Measurements from ENCODE around the gene SPEN.

Gene SPEN

GRCh38 chr1:15939181-15940109 is 91.9 kb downstream of the SPEN start:
- H3K4me1 ChIP-seq (ENCODE audit: insufficient read depth, low read length, severe bottlenecking): peaks cover 9% of the 10 kb centered on the region
- no peak overlapping the region for H2AFZ ChIP-seq (ENCODE audit: low read length)
- H3K9ac ChIP-seq (ENCODE audit: low read length): no peak overlapping the region
- no peak overlapping the region for H3K4me3 ChIP-seq (ENCODE audit: low read depth, low read length, poor library complexity, severe bottlenecking)
- H3K9me2 ChIP-seq (ENCODE audit: low read depth, low read length): no peaks in the 10 kb centered on the region
- H3K27me3 ChIP-seq (ENCODE audit: insufficient read depth, low read length): no peaks in the 10 kb centered on the region
- no peaks in the 10 kb centered on the region for H4K20me1 ChIP-seq (ENCODE audit: insufficient read depth, low read length)
- peak overlapping the region; percentile 50 for H3K27ac ChIP-seq (ENCODE audit: low read depth, low read length, poor library complexity, severe bottlenecking)
- TF ChIP-seq EZH2 (IDR thresholded peaks at IDR 0.05; ENCODE audit: borderline replicate concordance, low read length): no peak
- TF ChIP-seq, protein P1, sequence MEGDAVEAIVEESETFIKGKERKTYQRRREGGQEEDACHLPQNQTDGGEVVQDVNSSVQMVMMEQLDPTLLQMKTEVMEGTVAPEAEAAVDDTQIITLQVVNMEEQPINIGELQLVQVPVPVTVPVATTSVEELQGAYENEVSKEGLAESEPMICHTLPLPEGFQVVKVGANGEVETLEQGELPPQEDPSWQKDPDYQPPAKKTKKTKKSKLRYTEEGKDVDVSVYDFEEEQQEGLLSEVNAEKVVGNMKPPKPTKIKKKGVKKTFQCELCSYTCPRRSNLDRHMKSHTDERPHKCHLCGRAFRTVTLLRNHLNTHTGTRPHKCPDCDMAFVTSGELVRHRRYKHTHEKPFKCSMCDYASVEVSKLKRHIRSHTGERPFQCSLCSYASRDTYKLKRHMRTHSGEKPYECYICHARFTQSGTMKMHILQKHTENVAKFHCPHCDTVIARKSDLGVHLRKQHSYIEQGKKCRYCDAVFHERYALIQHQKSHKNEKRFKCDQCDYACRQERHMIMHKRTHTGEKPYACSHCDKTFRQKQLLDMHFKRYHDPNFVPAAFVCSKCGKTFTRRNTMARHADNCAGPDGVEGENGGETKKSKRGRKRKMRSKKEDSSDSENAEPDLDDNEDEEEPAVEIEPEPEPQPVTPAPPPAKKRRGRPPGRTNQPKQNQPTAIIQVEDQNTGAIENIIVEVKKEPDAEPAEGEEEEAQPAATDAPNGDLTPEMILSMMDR (IDR thresholded peaks at IDR 0.05; ENCODE audit: low read length): no peak
- H3F3A ChIP-seq (ENCODE audit: insufficient read depth, low read length): no peaks in the 10 kb centered on the region
- no peaks in the 10 kb centered on the region for H3K79me2 ChIP-seq (ENCODE audit: insufficient read depth, low read length)
- H3K36me3 ChIP-seq (ENCODE audit: insufficient read depth, low read length): peaks cover 97% of the 10 kb centered on the region
- H3K9me3 ChIP-seq (ENCODE audit: low read length): no peaks in the 10 kb centered on the region
- no peak overlapping the region for H3K4me2 ChIP-seq (ENCODE audit: low read length)

- Histone ChIP-seq H3K9me2 (ENCODE audit: low read depth, low read length) (no peaks in the 10 kb centered on the region), H3K4me3 (ENCODE audit: low read depth, low read length, poor library complexity, severe bottlenecking) (no peak overlapping the region), H3K27ac (ENCODE audit: low read depth, low read length, poor library complexity, severe bottlenecking) (no peak overlapping the region), H3K9ac (ENCODE audit: low read length) (no peak overlapping the region), H3K79me2 (ENCODE audit: insufficient read depth, low read length) (no peaks in the 10 kb centered on the region), H3F3A (ENCODE audit: insufficient read depth, low read length) (no peaks in the 10 kb centered on the region), H4K20me1 (ENCODE audit: insufficient read depth, low read length) (no peaks in the 10 kb centered on the region), H3K4me1 (ENCODE audit: insufficient read depth, low read length, severe bottlenecking) (peaks cover 9% of the 10 kb centered on the region), H2AFZ (ENCODE audit: low read length) (no peak overlapping the region), H3K36me3 (ENCODE audit: insufficient read depth, low read length) (peaks cover 97% of the 10 kb centered on the region), H3K9me3 (ENCODE audit: low read length) (no peaks in the 10 kb centered on the region), H3K4me2 (ENCODE audit: low read length) (no peak overlapping the region), H3K27me3 (ENCODE audit: insufficient read depth, low read length) (no peaks in the 10 kb centered on the region)
- TF ChIP-seq, protein P1 (IDR thresholded peaks at IDR 0.05; ENCODE audit: low read length): no peak
- no peak for TF ChIP-seq EZH2 (IDR thresholded peaks at IDR 0.05; ENCODE audit: borderline replicate concordance, low read length)
These were observed 92.9 kb downstream of the SPEN start for GRCh38 chr1:15940110-15941043.

DNA sequence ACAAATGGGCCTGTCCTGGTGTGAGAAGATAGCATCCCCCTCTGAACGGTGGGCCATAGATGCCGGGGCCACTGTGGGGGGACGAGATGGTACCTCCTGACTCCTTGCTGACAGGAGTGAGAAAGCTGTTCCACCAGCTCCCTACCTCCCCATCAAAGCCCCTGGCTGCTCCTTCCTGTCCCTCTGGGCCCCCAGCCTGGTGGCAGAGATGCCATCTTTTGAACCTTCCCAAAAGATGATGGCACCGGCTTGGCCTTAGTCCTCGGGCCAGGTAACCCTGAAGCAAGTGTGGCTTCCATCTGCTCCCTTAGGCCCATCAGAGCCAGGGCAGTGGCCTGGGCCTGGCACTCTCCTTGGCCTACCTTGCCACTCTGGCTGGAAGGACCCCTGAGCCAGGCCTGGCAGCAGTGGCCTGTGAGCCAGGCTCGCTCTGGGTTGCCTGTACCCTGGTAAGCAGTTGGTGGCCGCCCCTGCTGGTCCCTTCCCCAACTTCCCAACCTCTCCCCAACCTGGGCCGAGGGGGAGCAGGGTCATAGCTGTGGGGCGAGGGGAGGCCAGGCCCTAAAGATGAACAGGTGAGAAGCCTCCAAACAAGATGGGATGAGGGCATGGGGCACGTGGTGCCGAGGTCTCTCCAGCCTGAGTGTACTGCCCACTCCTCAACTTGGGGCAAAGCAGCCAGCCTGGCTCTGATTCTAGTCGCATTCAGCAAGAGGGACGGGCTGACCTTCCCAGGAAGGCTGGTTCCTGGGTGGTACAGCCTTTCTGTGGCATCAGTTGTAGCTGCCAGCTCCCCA is 93.7 kb downstream of the SPEN start:
- Histone ChIP-seq H3K36me3 (ENCODE audit: insufficient read depth, low read length) (peaks cover 97% of the 10 kb centered on the region), H4K20me1 (ENCODE audit: insufficient read depth, low read length) (no peaks in the 10 kb centered on the region), H2AFZ (ENCODE audit: low read length) (no peak overlapping the region), H3K27ac (ENCODE audit: low read depth, low read length, poor library complexity, severe bottlenecking) (no peak overlapping the region), H3F3A (ENCODE audit: insufficient read depth, low read length) (no peaks in the 10 kb centered on the region), H3K4me2 (ENCODE audit: low read length) (no peak overlapping the region), H3K4me3 (ENCODE audit: low read depth, low read length, poor library complexity, severe bottlenecking) (no peak overlapping the region), H3K4me1 (ENCODE audit: insufficient read depth, low read length, severe bottlenecking) (peaks cover 9% of the 10 kb centered on the region), H3K9me2 (ENCODE audit: low read depth, low read length) (no peaks in the 10 kb centered on the region), H3K9me3 (ENCODE audit: low read length) (no peaks in the 10 kb centered on the region), H3K9ac (ENCODE audit: low read length) (no peak overlapping the region), H3K27me3 (ENCODE audit: insufficient read depth, low read length) (no peaks in the 10 kb centered on the region), H3K79me2 (ENCODE audit: insufficient read depth, low read length) (no peaks in the 10 kb centered on the region)
- no peak for TF ChIP-seq EZH2 (IDR thresholded peaks at IDR 0.05; ENCODE audit: borderline replicate concordance, low read length)
- TF ChIP-seq, protein P1 (IDR thresholded peaks at IDR 0.05; ENCODE audit: low read length): no peak
